Effector memory CD4-positive, alpha-beta T cell (primary cell): ENCODE data around the gene ZNF799.
"Not testable (repeated sequence)": the region's sequence is repeated elsewhere in the genome, so short reads cannot be mapped to it uniquely, and the experiment has no call there.

Experiments
- DNase-seq, 3 donors: peaks; one replicate each; pipeline ENCODE4 v3.0.0-alpha.2; 2020
- H3K27ac ChIP-seq: 2 replicates; pipeline ENCODE4 v1.7.0; 2013; ENCODE audit warnings: mild to moderate bottlenecking, low read length, moderate library complexity; ENCODE audit not compliant: insufficient read depth, poor library complexity, severe bottlenecking
- H3K27me3 ChIP-seq: replicated peaks from 2 replicates; pipeline ENCODE4 v1.7.0; 2013; ENCODE audit warnings: mild to moderate bottlenecking, low read length; ENCODE audit not compliant: insufficient read depth, control insufficient read depth, poor library complexity, severe bottlenecking
- H3K36me3 ChIP-seq: 2 replicates; pipeline ENCODE4 v1.7.0; 2013; ENCODE audit warnings: mild to moderate bottlenecking, low read length, moderate library complexity; ENCODE audit not compliant: control insufficient read depth, insufficient read depth
- H3K4me1 ChIP-seq: 2 replicates; pipeline ENCODE4 v1.7.0; 2013; ENCODE audit warnings: low read length, mild to moderate bottlenecking; ENCODE audit not compliant: control insufficient read depth, insufficient read depth, poor library complexity, severe bottlenecking
- H3K4me3 ChIP-seq: 2 replicates; pipeline ENCODE4 v1.7.0; 2013; ENCODE audit warnings: low read length, low read depth, mild to moderate bottlenecking; ENCODE audit not compliant: insufficient read depth, poor library complexity, severe bottlenecking
- H3K9me3 ChIP-seq: 2 replicates; pipeline ENCODE4 v1.7.0; 2013; ENCODE audit warnings: mild to moderate bottlenecking, low read length, moderate library complexity; ENCODE audit not compliant: control insufficient read depth

ZNF799 gene

GRCh38 chr19:12362236-12362635 is 38.8 kb downstream of the ZNF799 start:
- not testable (repeated sequence) for DNase-seq, H3K36me3 ChIP-seq, H3K4me3 ChIP-seq, H3K9me3 ChIP-seq, H3K4me1 ChIP-seq, H3K27ac ChIP-seq, H3K27me3 ChIP-seq

- Histone ChIP-seq H3K27ac (no peak overlapping the region), H3K4me3 (no peak overlapping the region), H3K9me3 (peaks cover 22% of the 10 kb centered on the region), H3K27me3 (no peaks in the 10 kb centered on the region), H3K36me3 (no peaks in the 10 kb centered on the region), H3K4me1 (no peaks in the 10 kb centered on the region)
- DNase-seq = no peak
Observed at GRCh38 chr19:12353375-12353774, 47.7 kb downstream of the ZNF799 start.

- Histone ChIP-seq H3K36me3 (no peaks in the 10 kb centered on the region), H3K27me3 (no peaks in the 10 kb centered on the region), H3K4me3 (no peak overlapping the region), H3K9me3 (peaks cover 22% of the 10 kb centered on the region), H3K4me1 (no peaks in the 10 kb centered on the region), H3K27ac (no peak overlapping the region)
- DNase-seq = no peak
Observed at GRCh38 chr19:12350890-12351197, 50.2 kb downstream of the ZNF799 start.

- no peak for DNase-seq
- Histone ChIP-seq H3K27me3 (no peaks in the 10 kb centered on the region), H3K9me3 (peaks cover 22% of the 10 kb centered on the region), H3K4me1 (no peaks in the 10 kb centered on the region), H3K27ac (no peak overlapping the region), H3K36me3 (no peaks in the 10 kb centered on the region), H3K4me3 (no peak overlapping the region)
Observed at GRCh38 chr19:12350185-12350889, 50.7 kb downstream of the ZNF799 start.

- no peak overlapping the region for H3K4me3 ChIP-seq
Observed at GRCh38 chr19:12346896-12347295, 54.2 kb downstream of the ZNF799 start.

GRCh38 chr19:12345197-12345596 is 55.9 kb downstream of the ZNF799 start:
- Histone ChIP-seq H3K9me3 (peaks cover 5% of the 10 kb centered on the region), H3K4me3 (no peak overlapping the region), H3K4me1 (no peaks in the 10 kb centered on the region), H3K27ac (no peak overlapping the region), H3K36me3 (no peaks in the 10 kb centered on the region), H3K27me3 (no peaks in the 10 kb centered on the region)
- DNase-seq = no peak

More at GRCh38 chr19:12346896-12347295, 54.2 kb downstream of the ZNF799 start:
- Histone ChIP-seq H3K27ac (no peak overlapping the region), H3K36me3 (no peaks in the 10 kb centered on the region), H3K27me3 (no peaks in the 10 kb centered on the region), H3K4me1 (no peaks in the 10 kb centered on the region), H3K9me3 (peaks cover 16% of the 10 kb centered on the region)
- no peak for DNase-seq
